ENCODE data around the gene HNMT.

The HNMT gene

GRCh38 chr2:138061961-138062360 is 97.7 kb downstream of the HNMT start:
- no peak for TF ChIP-seq CTCF (conservative IDR thresholded peaks at IDR 0.05; ENCODE audit: low read length)
- DNase-seq (ENCODE audit: low read depth) = no peak
- no peak overlapping the region for H3K4me3 ChIP-seq (ENCODE audit: low read length)

- H3K4me3 ChIP-seq (ENCODE audit: low read length) = no peak overlapping the region
- no peak for TF ChIP-seq CTCF (conservative IDR thresholded peaks at IDR 0.05; ENCODE audit: low read length)
- DNase-seq (ENCODE audit: low read depth) = no peak
These were observed 98.9 kb downstream of the HNMT start for GRCh38 chr2:138063181-138063580.
